WERI-Rb-1 (cell line): ENCODE data around the gene PRIM2.
"Not testable (repeated sequence)": the region's sequence is repeated elsewhere in the genome, so short reads cannot be mapped to it uniquely, and the experiment has no call there.

Source experiments
- DNase-seq: peaks from one replicate; pipeline ENCODE4 v3.0.0-alpha.2; 2020
- H3K27ac ChIP-seq: fragments of 250-450 bp; sonication (Bioruptor Pico); 2 replicates; pipeline ENCODE4 v1.5.1; 2020; ENCODE audit warnings: mild to moderate bottlenecking, moderate library complexity
- H3K27me3 ChIP-seq: fragments of 250-450 bp; sonication (Bioruptor Pico); 2 replicates; pipeline ENCODE4 v1.5.1; 2021; ENCODE audit warnings: mild to moderate bottlenecking, low read depth, moderate library complexity; ENCODE audit not compliant: insufficient read depth, severe bottlenecking
- H3K36me3 ChIP-seq: fragments of 250-450 bp; sonication (Bioruptor Pico); 2 replicates; pipeline ENCODE4 v1.5.1; 2020; ENCODE audit warnings: mild to moderate bottlenecking, moderate library complexity
- H3K4me3 ChIP-seq: 2 replicates; pipeline ENCODE4 v1.5.1; 2011; ENCODE audit warnings: low read depth, mild to moderate bottlenecking, control low read depth, low read length
- H3K9me3 ChIP-seq: fragments of 250-450 bp; sonication (Bioruptor Pico); 2 replicates; pipeline ENCODE4 v1.5.1; 2021; ENCODE audit warnings: mild to moderate bottlenecking, moderate library complexity; ENCODE audit not compliant: severe bottlenecking

PRIM2 gene

GRCh38 chr6:57500368-57501021, 183.1 kb downstream of the PRIM2 start:
- H3K4me3 ChIP-seq, H3K27me3 ChIP-seq, H3K27ac ChIP-seq, DNase-seq, H3K9me3 ChIP-seq, H3K36me3 ChIP-seq: not testable (repeated sequence)

GRCh38 chr6:57502387-57502786, 185.0 kb downstream of the PRIM2 start:
- not testable (repeated sequence) for H3K36me3 ChIP-seq, H3K27me3 ChIP-seq, H3K9me3 ChIP-seq, H3K27ac ChIP-seq, DNase-seq, H3K4me3 ChIP-seq

- not testable (repeated sequence) for H3K27me3 ChIP-seq, H3K36me3 ChIP-seq, DNase-seq, H3K9me3 ChIP-seq, H3K4me3 ChIP-seq, H3K27ac ChIP-seq
Measured at GRCh38 chr6:57505251-57505650, 187.8 kb downstream of the PRIM2 start.

GRCh38 chr6:57510390-57510789, 193.0 kb downstream of the PRIM2 start:
- H3K9me3 ChIP-seq, H3K4me3 ChIP-seq, H3K36me3 ChIP-seq, H3K27ac ChIP-seq, DNase-seq, H3K27me3 ChIP-seq: not testable (repeated sequence)

- H3K27me3 ChIP-seq, H3K36me3 ChIP-seq, H3K4me3 ChIP-seq, DNase-seq, H3K27ac ChIP-seq, H3K9me3 ChIP-seq: not testable (repeated sequence)
Measured at GRCh38 chr6:57515171-57515570, 197.7 kb downstream of the PRIM2 start.

DNA sequence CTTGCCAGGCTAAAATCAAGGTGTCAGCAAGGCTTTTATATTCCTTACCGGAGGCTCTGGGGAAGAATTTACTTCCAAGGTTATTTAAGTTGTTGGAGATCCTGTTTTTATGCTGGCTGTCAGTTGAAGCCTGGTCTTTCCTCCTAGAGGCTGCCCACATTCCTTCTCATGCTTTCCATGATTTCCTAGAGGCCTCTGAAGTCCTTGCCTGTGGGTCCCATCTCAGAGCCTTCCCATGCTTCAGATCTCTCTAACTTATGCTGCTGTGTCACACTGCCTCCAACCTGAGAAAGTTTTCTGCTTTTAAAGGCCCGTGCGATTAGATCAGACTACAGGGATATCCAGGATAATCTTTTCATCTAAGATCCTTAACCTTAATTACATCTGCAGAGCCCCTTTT, 198.4 kb downstream of the PRIM2 start:
- not testable (repeated sequence) for H3K9me3 ChIP-seq, H3K4me3 ChIP-seq, H3K36me3 ChIP-seq, H3K27me3 ChIP-seq, DNase-seq, H3K27ac ChIP-seq

- DNase-seq: not testable (repeated sequence)
Measured at GRCh38 chr6:57516776-57517175, 199.3 kb downstream of the PRIM2 start.

DNA sequence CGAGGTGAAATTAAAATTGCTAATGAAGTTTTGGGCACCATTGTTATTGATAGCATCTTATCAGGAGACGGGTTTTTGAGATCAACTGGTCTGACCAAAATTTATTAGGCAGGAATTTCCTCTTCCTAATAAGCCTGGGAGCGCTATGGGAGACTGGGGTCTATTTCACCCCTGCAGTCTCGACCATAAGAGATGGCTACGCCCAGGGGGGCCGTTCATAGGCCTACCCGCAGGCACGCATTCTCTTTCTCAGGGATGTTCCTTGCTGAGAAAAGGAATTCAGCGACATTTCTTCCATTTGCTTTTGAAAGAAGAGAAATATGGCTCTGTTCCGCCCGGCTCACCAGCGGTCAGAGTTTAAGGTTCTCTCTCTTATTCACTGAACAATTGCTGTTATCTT, 201.8 kb downstream of the PRIM2 start:
- not testable (repeated sequence) for H3K4me3 ChIP-seq, H3K9me3 ChIP-seq, H3K27me3 ChIP-seq, DNase-seq, H3K36me3 ChIP-seq, H3K27ac ChIP-seq

More at GRCh38 chr6:57516776-57517175, 199.3 kb downstream of the PRIM2 start:
- not testable (repeated sequence) for H3K27me3 ChIP-seq, H3K36me3 ChIP-seq, H3K4me3 ChIP-seq, H3K9me3 ChIP-seq, H3K27ac ChIP-seq

DNA sequence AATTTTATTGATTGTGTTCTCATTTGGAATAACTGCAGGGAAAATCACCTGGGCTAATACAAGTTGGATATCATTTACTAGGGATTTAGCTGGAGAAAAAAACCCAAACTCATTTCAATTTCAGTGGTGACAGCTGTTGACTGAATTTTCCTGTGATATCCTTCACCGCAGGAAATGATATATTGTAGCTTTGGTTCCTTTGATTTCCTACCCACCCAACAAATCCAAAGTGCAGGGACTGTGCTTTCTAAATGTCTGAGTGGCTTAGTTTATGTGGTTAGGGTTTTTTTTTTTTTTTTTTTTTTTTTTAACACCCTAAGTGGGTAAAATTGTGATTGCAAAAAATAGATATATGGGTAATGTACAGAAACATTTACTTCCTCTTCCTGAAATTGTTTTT, 203.7 kb downstream of the PRIM2 start:
- H3K9me3 ChIP-seq, H3K27ac ChIP-seq, H3K27me3 ChIP-seq, H3K36me3 ChIP-seq, H3K4me3 ChIP-seq, DNase-seq: not testable (repeated sequence)

DNA sequence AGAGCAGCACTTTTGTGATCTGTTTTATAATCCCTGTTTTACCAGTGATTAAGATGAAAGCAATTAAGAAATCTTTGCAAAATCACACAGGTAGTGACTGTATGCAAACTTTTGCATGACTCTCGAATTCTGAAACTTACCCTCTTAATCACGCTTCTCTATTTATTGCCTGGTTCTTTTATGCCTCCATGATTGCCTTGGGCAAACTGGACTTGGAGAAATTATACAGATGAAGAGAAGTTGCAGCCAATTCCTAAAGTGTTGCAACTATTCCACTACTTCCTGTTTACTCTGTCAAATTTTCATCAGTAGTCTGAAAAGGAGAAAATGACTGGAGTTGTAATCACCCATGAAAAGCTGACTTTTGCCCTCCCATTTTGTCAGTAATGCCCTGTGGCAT, 205.8 kb downstream of the PRIM2 start:
- DNase-seq, H3K36me3 ChIP-seq, H3K27me3 ChIP-seq, H3K9me3 ChIP-seq, H3K27ac ChIP-seq, H3K4me3 ChIP-seq: not testable (repeated sequence)

DNA sequence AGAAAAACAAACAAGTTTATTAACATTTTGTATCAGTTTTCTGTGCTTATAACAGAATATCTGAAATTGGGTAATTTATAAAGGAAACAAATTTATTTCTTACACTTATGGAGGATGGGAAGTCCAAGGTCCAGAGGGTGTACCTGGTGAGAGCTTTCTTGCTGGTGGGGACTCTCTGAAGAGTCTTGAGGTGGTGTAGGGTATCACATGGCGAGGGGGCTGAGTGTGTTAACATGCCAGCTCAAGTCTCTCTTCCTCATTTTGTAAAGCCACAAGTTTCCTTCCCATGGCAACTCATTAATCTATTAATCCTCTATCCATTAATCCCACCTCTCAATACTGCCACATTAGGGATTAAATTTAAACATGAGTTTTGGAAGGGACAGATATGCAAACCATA, 212.3 kb downstream of the PRIM2 start:
- not testable (repeated sequence) for H3K27ac ChIP-seq, H3K9me3 ChIP-seq, H3K36me3 ChIP-seq, H3K4me3 ChIP-seq, DNase-seq, H3K27me3 ChIP-seq

DNA sequence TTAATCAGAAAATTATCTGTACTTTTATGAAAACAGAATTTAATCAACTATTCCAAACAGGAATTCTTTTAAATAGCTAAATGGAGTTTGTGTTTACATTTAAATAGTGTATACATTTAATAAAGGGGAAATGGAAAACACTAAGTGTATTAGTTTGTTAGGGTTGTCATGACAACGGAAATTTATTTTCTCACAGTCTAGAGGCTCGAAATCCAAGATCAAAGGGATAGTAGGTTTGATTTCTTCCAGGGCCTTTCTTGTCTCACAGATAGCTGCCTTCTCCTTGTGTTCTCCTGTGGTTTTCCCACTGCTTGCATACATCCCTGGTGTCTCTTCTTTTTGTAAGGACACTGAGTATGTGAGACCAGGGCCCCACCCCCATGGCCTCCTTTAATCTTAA, 215.2 kb downstream of the PRIM2 start:
- not testable (repeated sequence) for DNase-seq, H3K9me3 ChIP-seq, H3K27ac ChIP-seq

DNA sequence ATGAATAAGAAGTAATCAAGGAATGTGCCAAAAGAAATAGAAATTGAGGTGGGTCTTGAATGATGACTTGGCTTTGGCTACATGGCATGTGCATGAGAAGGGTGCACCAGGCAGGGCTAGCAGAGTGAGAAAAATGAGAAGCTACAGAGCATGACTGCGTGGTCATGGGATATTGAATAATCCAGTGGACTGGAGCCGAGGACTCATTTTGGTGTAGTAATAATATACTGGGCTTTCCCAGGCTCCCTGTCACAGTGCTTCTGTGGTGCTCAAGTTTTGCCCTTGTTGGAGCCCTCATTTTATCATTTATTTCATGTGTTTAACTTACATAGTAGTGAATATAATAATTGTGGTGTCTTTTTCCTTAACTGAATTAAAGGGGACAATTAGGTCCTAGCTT, 217.7 kb downstream of the PRIM2 start:
- not testable (repeated sequence) for H3K27ac ChIP-seq, H3K4me3 ChIP-seq, DNase-seq, H3K36me3 ChIP-seq, H3K9me3 ChIP-seq, H3K27me3 ChIP-seq

More for the DNA sequence above, 215.2 kb downstream of the PRIM2 start:
- H3K4me3 ChIP-seq, H3K36me3 ChIP-seq, H3K27me3 ChIP-seq: not testable (repeated sequence)
